Adipocyte (in vitro differentiated cells): Measurements from ENCODE around the gene FEZF2.

Source experiments
- DNase-seq: peaks from one replicate; pipeline ENCODE4 v3.0.0-alpha.2; 2015; ENCODE audit warnings: low read depth
- H3K27me3 ChIP-seq: replicated peaks from 2 replicates; pipeline ENCODE4 v1.7.0; 2013; ENCODE audit warnings: mild to moderate bottlenecking, low read length, moderate library complexity; ENCODE audit not compliant: control insufficient read depth, insufficient read depth
- H3K36me3 ChIP-seq: 2 replicates; pipeline ENCODE4 v1.7.0; 2013; ENCODE audit warnings: low read length, mild to moderate bottlenecking, moderate library complexity; ENCODE audit not compliant: control insufficient read depth, insufficient read depth, severe bottlenecking
- H3K4me1 ChIP-seq: 2 replicates; pipeline ENCODE4 v1.7.0; 2013; ENCODE audit warnings: mild to moderate bottlenecking, low read length, moderate library complexity; ENCODE audit not compliant: control insufficient read depth, insufficient read depth
- H3K4me3 ChIP-seq: 2 replicates; pipeline ENCODE4 v1.7.0; 2013; ENCODE audit warnings: mild to moderate bottlenecking, low read length, moderate library complexity
- H3K9ac ChIP-seq: 2 replicates; pipeline ENCODE4 v1.7.0; 2013; ENCODE audit warnings: mild to moderate bottlenecking, low read length, moderate library complexity
- H3K9me3 ChIP-seq: 2 replicates; pipeline ENCODE4 v1.7.0; 2013; ENCODE audit warnings: mild to moderate bottlenecking, low read length, moderate library complexity; ENCODE audit not compliant: control insufficient read depth

FEZF2 gene

DNA sequence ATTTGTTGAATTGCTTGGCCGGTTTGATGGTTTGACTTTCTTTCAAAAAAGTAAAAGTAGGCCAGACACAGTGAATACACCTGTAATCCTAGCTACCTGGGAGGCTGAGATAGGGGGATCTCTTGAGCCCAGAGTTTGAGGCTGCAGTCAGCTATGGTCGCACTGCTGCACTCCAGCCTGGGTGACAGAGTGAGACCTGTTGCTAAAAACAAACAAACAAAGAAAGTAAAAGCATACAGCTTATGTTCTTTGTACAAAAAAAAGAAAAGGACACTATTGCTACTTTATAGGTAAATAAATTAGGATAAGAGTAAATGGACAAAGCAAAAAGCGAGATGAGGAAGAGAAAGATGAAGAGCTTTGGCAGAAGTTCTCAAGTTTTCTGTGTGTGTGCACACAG, 13.9 kb upstream of the FEZF2 start:
- peaks cover 7% of the 10 kb centered on the region for H3K9me3 ChIP-seq
- H3K27me3 ChIP-seq, result peaks cover 33% of the 10 kb centered on the region
- H3K4me1 ChIP-seq, result no peaks in the 10 kb centered on the region
- no peak overlapping the region for H3K9ac ChIP-seq
- H3K36me3 ChIP-seq, result no peaks in the 10 kb centered on the region
- no peak overlapping the region for H3K4me3 ChIP-seq
- no peak for DNase-seq

DNA sequence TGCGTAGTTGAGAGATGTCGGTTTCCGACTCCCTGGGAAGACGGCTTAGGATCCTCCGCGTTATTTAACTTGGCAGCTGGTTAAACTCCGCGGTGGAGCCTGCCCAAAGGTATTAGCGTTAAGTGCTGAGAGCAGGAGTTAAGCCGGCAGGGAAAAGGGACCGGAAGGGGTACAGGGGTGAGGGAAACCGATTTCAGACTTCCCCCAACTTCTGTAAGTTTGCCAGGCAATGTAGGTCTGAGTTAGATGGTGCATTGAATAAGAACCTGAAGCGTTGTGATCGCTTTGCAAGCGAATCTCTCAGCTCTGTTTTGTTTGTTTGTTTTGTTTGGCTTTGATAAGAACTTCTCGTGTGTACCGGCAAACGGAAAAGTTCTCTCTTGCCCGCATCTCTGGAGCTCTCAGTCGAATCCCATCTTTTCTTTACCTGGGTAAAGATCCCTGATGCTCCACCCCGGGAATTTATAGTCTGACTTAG, 6.0 kb upstream of the FEZF2 start:
- DNase-seq, result no peak
- Histone ChIP-seq H3K4me3 (no peak overlapping the region), H3K9me3 (no peaks in the 10 kb centered on the region), H3K9ac (no peak overlapping the region), H3K27me3 (peaks cover 86% of the 10 kb centered on the region), H3K36me3 (no peaks in the 10 kb centered on the region), H3K4me1 (peaks cover 3% of the 10 kb centered on the region)

DNA sequence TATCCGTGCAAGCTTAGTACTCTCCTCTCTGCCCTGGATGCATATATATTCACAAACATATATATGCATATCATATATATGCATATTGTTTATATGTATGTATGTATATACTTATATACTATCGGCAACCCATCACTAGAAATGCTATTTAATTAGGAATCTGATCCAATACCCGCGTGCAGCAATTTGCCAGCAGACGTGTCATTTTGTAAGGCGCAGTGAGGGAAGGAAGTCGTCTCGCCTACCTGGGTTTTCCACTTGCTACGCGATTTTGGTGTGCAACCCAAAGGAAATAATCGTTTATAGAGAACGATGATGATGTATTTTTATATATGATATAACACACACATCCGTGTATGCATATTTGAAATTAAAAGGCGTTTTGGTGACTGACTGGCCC, 5.6 kb upstream of the FEZF2 start:
- Histone ChIP-seq H3K9me3 (no peaks in the 10 kb centered on the region), H3K36me3 (no peaks in the 10 kb centered on the region), H3K4me3 (no peak overlapping the region), H3K9ac (no peak overlapping the region), H3K4me1 (peaks cover 7% of the 10 kb centered on the region), H3K27me3 (peaks cover 90% of the 10 kb centered on the region)
- no peak for DNase-seq

DNA sequence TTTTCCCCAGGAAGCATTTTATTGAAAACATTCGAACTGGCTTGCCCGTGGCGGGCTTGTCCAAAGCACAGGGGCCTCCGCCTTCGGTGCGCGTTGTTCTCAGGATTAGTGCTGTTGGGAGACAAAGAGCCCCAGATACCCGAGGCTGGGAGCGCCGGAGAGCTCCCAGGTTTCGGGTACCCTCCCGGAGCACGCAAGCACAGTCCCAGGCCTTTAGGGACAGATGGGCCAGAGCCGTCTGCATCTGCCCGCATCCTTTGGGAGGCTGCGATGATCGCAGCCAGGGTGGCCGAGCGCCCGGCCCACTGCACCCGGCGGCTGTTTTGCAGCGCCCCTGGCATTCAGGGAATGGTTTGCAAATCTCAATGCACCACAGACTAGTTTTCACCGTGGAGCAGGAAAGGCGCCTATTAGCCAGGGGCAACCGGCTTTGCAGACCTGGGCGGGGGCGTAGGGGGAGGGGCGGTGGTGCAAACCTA, 5.0 kb upstream of the FEZF2 start:
- no peak for DNase-seq
- Histone ChIP-seq H3K27me3 (peaks cover 90% of the 10 kb centered on the region), H3K4me3 (no peak overlapping the region), H3K36me3 (no peaks in the 10 kb centered on the region), H3K4me1 (peaks cover 11% of the 10 kb centered on the region), H3K9ac (no peak overlapping the region), H3K9me3 (no peaks in the 10 kb centered on the region)

DNA sequence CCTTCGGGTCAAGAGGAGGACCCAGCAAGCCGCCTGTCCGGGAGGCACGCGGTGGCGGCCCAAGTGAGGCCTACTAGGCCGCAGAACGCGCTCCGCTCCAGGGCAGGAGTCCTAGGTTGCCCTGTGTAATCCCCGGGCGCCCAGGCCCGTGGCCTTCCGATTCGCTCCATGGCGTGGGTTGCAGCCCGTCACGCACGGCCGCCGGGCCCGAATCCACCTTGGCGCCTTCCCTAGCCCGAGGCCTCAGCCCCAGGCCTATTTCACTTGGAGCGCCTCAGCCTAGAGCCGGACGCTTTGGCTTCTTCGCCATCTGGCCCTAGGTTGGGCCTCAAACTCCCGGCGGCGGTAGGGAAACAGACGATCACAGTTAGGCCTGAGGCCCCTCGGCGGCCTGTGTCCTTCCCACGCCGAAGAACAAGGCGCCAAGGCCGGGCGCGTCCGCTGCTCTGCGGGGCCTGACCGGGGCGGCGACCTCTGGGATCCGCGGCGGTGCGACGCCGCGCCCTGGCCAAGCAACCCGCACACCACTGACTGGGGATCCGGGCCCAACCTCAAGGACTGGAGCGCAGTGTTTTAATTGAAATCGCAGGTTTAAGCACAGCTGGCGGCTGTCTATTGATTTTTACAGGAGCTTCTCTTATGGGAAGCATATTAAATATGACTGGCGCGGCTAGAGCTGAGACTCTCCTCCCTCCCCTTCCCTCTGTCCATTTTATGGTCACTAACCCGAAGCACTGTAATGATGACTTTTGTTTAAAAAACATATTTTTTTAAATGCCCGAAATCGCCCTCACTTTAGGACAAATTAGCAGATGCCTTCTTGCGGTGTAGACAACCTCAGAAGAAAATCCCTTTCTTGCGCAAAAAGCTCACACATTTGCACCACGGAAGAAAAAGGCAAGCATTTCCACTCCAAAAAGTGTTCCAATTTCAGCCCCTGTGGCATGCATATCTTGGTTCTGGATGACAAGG, 3.8 kb upstream of the FEZF2 start:
- Histone ChIP-seq H3K9ac (no peak overlapping the region), H3K36me3 (no peaks in the 10 kb centered on the region), H3K9me3 (no peaks in the 10 kb centered on the region), H3K4me1 (peaks cover 11% of the 10 kb centered on the region), H3K27me3 (peaks cover 90% of the 10 kb centered on the region), H3K4me3 (no peak overlapping the region)
- DNase-seq, result no peak

DNA sequence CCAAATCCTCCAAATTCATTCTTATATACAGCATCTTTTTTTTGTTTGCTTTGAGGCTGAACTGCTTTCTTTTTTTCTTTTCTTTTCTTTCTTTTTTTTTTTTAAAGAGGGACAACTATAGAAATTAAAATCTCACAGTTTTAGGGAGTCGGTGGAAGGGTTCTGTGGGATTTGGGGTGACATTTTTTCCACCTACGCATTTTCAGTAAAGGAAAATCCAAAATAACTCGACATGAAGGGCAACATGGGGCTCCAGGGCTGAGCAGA, 3.0 kb upstream of the FEZF2 start:
- no peaks in the 10 kb centered on the region for H3K36me3 ChIP-seq
- no peaks in the 10 kb centered on the region for H3K9me3 ChIP-seq
- peaks cover 11% of the 10 kb centered on the region for H3K4me1 ChIP-seq
- peaks cover 90% of the 10 kb centered on the region for H3K27me3 ChIP-seq
- no peak overlapping the region for H3K9ac ChIP-seq
- no peak for DNase-seq
- H3K4me3 ChIP-seq, result no peak overlapping the region

DNA sequence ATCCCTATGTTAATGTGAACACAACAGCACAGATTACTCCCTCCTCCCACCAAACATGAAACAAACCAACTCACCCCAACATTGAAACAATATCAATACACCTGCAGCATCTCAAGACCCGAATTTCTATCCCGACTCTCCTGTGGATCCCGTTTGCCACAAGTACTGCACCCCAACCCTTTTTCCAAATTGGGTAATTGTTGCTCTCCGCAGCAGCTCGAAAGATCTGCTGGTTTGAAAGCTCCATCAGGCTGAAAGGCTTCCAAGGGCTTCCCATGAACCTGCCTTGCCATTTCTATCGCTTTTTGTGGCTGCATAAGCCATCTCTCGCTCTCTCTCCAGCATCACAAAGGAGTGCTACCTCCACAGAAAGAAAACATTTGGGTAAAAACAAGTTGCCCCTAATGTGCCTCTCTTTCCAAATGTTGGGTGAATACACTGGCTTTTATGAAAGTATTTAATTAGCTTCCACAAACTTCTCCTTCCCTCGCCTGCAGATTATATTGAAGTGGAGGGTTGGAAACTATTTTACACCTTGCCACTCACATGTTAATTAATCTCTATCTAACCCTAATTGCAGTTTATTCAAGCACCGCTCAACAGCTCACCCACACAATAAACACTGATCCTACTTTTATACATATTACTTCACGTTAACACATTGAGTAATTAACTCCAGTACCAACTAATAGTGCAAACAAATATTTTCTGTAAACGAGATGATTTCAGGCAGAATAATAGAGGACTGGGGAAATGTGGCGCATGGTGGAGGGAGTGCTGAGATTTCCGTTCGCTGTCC, 2.5 kb upstream of the FEZF2 start:
- no peaks in the 10 kb centered on the region for H3K9me3 ChIP-seq
- H3K36me3 ChIP-seq, result no peaks in the 10 kb centered on the region
- H3K9ac ChIP-seq, result no peak overlapping the region
- H3K27me3 ChIP-seq, result peaks cover 90% of the 10 kb centered on the region
- no peak overlapping the region for H3K4me3 ChIP-seq
- H3K4me1 ChIP-seq, result peaks cover 11% of the 10 kb centered on the region
- no peak for DNase-seq

DNA sequence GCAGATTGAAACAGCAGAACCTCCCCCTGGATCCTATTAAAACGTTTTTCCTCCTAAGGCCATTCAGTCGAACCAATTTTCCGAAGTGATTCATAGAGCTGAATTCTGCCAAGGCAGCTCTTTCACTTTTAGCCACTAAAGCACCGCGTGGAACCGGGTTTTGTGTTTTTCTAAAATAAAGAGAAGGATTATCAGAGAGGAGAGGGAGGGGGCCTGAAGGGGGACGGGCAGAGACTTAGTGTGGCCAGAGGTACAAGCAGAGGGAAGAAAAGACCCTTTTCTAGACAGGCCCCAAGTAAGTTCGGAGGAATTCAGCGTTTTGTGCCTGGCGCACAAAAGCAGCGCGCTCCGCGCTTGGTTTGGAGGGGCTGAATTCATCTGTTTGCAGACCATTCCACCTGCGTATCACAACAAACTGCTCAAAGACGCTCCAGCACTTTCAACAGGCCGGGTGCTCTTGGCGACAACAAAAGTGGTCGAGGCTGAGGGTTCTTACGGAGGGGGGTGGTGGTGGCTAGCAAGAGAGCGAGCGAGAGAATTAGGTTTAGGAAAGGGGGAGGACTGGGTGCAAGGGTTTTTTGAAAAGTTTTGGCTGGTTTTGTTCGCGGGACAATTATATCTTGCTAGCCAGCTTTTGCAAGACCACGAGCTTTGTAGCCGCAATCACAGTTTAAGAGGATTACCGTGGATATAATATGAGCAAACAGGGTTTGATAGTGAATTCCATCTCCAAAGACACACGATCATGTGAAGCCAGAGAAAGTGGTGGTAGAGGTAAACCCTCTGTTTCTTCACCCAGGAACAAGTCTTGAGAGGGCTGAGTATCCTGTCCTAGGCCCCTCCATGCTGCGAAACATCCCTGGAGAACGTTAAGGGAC, 1.2 kb upstream of the FEZF2 start:
- H3K9ac ChIP-seq, result no peak overlapping the region
- H3K4me3 ChIP-seq, result peak overlapping the region; percentile 78
- H3K36me3 ChIP-seq, result no peaks in the 10 kb centered on the region
- H3K4me1 ChIP-seq, result peaks cover 11% of the 10 kb centered on the region
- peak; percentile 32 for DNase-seq
- H3K9me3 ChIP-seq, result no peaks in the 10 kb centered on the region
- H3K27me3 ChIP-seq, result peaks cover 91% of the 10 kb centered on the region

DNA sequence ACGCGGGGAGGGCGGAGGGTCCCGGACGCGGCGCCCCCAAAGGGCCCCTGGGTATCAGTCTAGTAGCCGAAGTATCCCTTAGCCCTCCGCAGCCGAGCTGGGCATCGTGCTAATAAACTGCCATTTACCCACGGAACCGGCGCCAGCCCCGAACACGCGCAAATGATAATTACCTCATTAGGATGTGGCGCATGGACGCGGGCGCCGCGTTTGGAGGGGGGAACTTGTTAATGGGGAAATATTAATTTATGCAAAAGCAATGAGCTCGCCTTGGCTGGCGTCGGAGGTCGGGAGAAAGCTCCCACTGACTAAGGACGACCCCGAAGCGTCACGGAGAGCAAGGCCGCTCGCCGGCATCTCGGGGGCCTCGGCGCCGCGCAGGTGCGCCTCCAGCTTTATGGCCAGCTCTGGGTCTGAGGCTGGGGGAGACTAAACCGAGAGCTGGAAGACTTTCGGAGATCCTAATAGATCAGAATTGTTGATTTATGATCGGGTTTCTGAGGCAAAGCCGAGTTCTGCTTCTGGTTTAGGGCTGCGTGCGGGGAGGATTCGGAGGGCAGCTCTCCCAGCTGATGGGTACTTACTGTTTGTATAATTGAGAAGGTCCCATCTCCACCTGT, 474 bp upstream of the FEZF2 start:
- Histone ChIP-seq H3K4me1 (peaks cover 17% of the 10 kb centered on the region), H3K36me3 (no peaks in the 10 kb centered on the region), H3K9ac (no peak overlapping the region), H3K4me3 (peak overlapping the region; percentile 78), H3K9me3 (no peaks in the 10 kb centered on the region), H3K27me3 (peaks cover 91% of the 10 kb centered on the region)
- no peak for DNase-seq

DNA sequence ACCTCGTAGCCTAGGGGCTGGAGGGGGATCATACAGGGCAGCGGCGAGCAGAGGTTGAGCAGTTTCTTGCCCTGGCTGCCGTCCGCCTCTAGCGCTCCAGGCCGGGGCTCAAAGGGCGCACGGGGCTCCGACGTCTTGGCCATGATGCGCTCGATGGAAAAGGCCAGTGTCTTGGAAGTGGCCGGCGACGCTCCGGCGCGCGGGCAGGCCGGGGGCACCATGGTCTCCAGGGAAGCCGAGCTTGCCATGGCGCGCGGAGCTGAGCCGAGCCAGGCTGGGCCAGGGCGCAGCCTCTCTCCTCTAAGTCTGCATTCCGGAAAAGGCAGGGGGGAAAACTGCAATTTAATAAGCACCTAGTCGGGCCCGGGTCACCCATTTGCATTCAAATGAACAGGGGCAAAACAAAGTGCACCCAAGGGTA, 719 bp downstream of the FEZF2 start:
- Histone ChIP-seq H3K36me3 (no peaks in the 10 kb centered on the region), H3K4me1 (peaks cover 17% of the 10 kb centered on the region), H3K27me3 (peaks cover 92% of the 10 kb centered on the region), H3K9ac (no peak overlapping the region), H3K4me3 (no peak overlapping the region), H3K9me3 (no peaks in the 10 kb centered on the region)
- peak; percentile 7 for DNase-seq
